Neural cell (in vitro differentiated cells): ENCODE measurements around the gene IAPP. TPM values are rescaled to one million over a fixed set of nuclear protein-coding genes. Genes with fewer than 3 reads are reported as not detected.

Experiments
- H2AFZ ChIP-seq: fragments of 200-600, 300-800 bp; sonication (generic), shearing (Covaris generic); 2 replicates; pipeline ENCODE4 v1.6.0; 2014; ENCODE audit warnings: low read depth, mild to moderate bottlenecking, antibody characterized with exemption, low read length, moderate library complexity
- H3F3A ChIP-seq: fragments of 200-600 bp; shearing (Covaris generic); 2 replicates; pipeline ENCODE4 v1.6.1; 2016; ENCODE audit warnings: mild to moderate bottlenecking, moderate library complexity, mixed read lengths, antibody characterized with exemption, low read length; ENCODE audit not compliant: insufficient read depth, poor library complexity, severe bottlenecking
- H3K27ac ChIP-seq: fragments of 200-600, 300-800 bp; sonication (generic), shearing (Covaris generic); 2 replicates; pipeline ENCODE4 v1.5.1; 2014; ENCODE audit warnings: mild to moderate bottlenecking, low read length, moderate library complexity
- H3K27me3 ChIP-seq: fragments of 300-800, 200-600 bp; sonication (generic), shearing (Covaris generic); 2 replicates; pipeline ENCODE4 v1.6.0; 2014; ENCODE audit warnings: mild to moderate bottlenecking, low read depth, low read length, moderate library complexity; ENCODE audit not compliant: insufficient read depth
- H3K36me3 ChIP-seq: fragments of 300-800, 200-600 bp; sonication (generic), shearing (Covaris generic); 2 replicates; pipeline ENCODE4 v1.5.1; 2014; ENCODE audit warnings: mild to moderate bottlenecking, antibody characterized with exemption, low read length, moderate library complexity; ENCODE audit not compliant: insufficient read depth
- H3K4me2 ChIP-seq: fragments of 300-800, 200-600 bp; sonication (generic), shearing (Covaris generic); 2 replicates; pipeline ENCODE4 v1.6.0; 2014; ENCODE audit warnings: mild to moderate bottlenecking, low read length
- H3K4me3 ChIP-seq: fragments of 300-800, 200-600 bp; sonication (generic), shearing (Covaris generic); 2 replicates; pipeline ENCODE4 v1.5.1; 2014; ENCODE audit warnings: mild to moderate bottlenecking, low read length, moderate library complexity
- H3K79me2 ChIP-seq: fragments of 200-600 bp; shearing (Covaris generic); replicated peaks from 2 replicates; pipeline ENCODE4 v1.6.0; 2014; ENCODE audit warnings: mild to moderate bottlenecking, low read length, moderate library complexity; ENCODE audit not compliant: insufficient read depth
- H3K9ac ChIP-seq: fragments of 300-800, 200-600 bp; sonication (generic), shearing (Covaris generic); 2 replicates; pipeline ENCODE4 v1.6.1; 2016; ENCODE audit warnings: mild to moderate bottlenecking, low read length, mixed read lengths
- H3K9me2 ChIP-seq: fragments of 200-600 bp; shearing (Covaris generic); 2 replicates; pipeline ENCODE4 v1.6.1; 2016; ENCODE audit warnings: mild to moderate bottlenecking, low read length, mixed read lengths; ENCODE audit not compliant: insufficient read depth
- H3K9me3 ChIP-seq: fragments of 200-600, 300-800 bp; sonication (generic), shearing (Covaris generic); 2 replicates; pipeline ENCODE4 v1.6.1; 2016; ENCODE audit warnings: mild to moderate bottlenecking, mixed run types, low read length, moderate library complexity, mixed read lengths
- H4K20me1 ChIP-seq: fragments of 200-600 bp; shearing (Covaris generic); 2 replicates; pipeline ENCODE4 v1.6.1; 2016; ENCODE audit warnings: mild to moderate bottlenecking, mixed run types; ENCODE audit not compliant: insufficient read depth
- CTCF ChIP-seq: fragments of 450-650 bp; IDR thresholded peaks from 2 replicates; pipeline ENCODE4 v1.5.1; 2014; ENCODE audit warnings: antibody characterized with exemption, mild to moderate bottlenecking, moderate library complexity; ENCODE audit not compliant: poor library complexity, severe bottlenecking
- EP300 ChIP-seq: fragments of 450-650 bp; conservative IDR thresholded peaks from 2 replicates; pipeline ENCODE4 v1.6.1; 2014; ENCODE audit warnings: antibody characterized with exemption, mild to moderate bottlenecking, moderate library complexity; ENCODE audit not compliant: poor library complexity, severe bottlenecking
- EZH2 ChIP-seq: fragments of 200-600, 300-800 bp; shearing (Covaris generic), sonication (generic); IDR thresholded peaks from 2 replicates; pipeline ENCODE4 v1.6.1; 2014; ENCODE audit warnings: antibody characterized with exemption, low read length, borderline replicate concordance, mild to moderate bottlenecking; ENCODE audit not compliant: insufficient read depth, poor library complexity, severe bottlenecking
- MXI1 ChIP-seq: fragments of 450-650 bp; conservative IDR thresholded peaks from 2 replicates; pipeline ENCODE4 v1.6.1; 2014; ENCODE audit warnings: antibody characterized with exemption, mild to moderate bottlenecking; ENCODE audit not compliant: poor library complexity, severe bottlenecking
- POLR2AphosphoS5 ChIP-seq: IDR thresholded peaks from 2 replicates; pipeline ENCODE4 v1.6.1; 2012
- RAD21 ChIP-seq: fragments of 450-650 bp; conservative IDR thresholded peaks from 2 replicates; pipeline ENCODE4 v1.6.1; 2014; ENCODE audit warnings: antibody characterized with exemption, mild to moderate bottlenecking, moderate library complexity
- REST ChIP-seq: IDR thresholded peaks from 2 replicates; pipeline ENCODE4 v1.6.1; 2012; ENCODE audit warnings: borderline replicate concordance
- SMC3 ChIP-seq: fragments of 450-650 bp; conservative IDR thresholded peaks from 2 replicates; pipeline ENCODE4 v1.6.1; 2014; ENCODE audit warnings: antibody characterized with exemption, mild to moderate bottlenecking, moderate library complexity; ENCODE audit not compliant: poor library complexity
- TAF1 ChIP-seq: IDR thresholded peaks from 2 replicates; pipeline ENCODE4 v1.6.1; 2012; ENCODE audit warnings: low read depth
- polyA minus RNA-seq: library from RNA; depleted of rRNA, polyadenylated mRNA; stranded (reverse); fragments of >200 nt; gene quantifications from 2 replicates; pipeline ENCODE4 v1.2.3, GENCODE V29; 2014
- polyA plus RNA-seq: library from polyadenylated mRNA; depleted of rRNA; stranded (reverse); fragments of >200 nt; gene quantifications from 2 replicates; pipeline ENCODE4 v1.2.3, GENCODE V29; 2014

The IAPP gene
- not detected in 2 replicates for polyA plus RNA-seq
- polyA minus RNA-seq = not detected in 2 replicates

GRCh38 chr12:21372602-21373001 lies at the start of gene IAPP:
Gene IAPP, plus strand, starts transcription at chr12:21372902. Its CDS starts 450 bp downstream, at chr12:21373352.
- Histone ChIP-seq H3K79me2 (no peaks in the 10 kb centered on the region), H3F3A (no peaks in the 10 kb centered on the region), H3K9me3 (no peaks in the 10 kb centered on the region), H3K9me2 (no peaks in the 10 kb centered on the region), H3K27me3 (no peaks in the 10 kb centered on the region), H3K4me2 (no peak within 1 kb of the TSS), H3K9ac (no peak within 1 kb of the TSS), H3K27ac (no peak within 1 kb of the TSS), H2AFZ (no peak within 1 kb of the TSS), H3K4me3 (no peak within 1 kb of the TSS), H3K36me3 (no peaks in the 10 kb centered on the region), H4K20me1 (no peaks in the 10 kb centered on the region)
- no peak for TF ChIP-seq EZH2
- TF ChIP-seq RAD21 = no peak
- no peak for TF ChIP-seq CTCF
- no peak for TF ChIP-seq REST
- TF ChIP-seq POLR2AphosphoS5 = no peak
- no peak for TF ChIP-seq MXI1
- no peak for TF ChIP-seq TAF1
- no peak for TF ChIP-seq SMC3
- TF ChIP-seq EP300 = no peak

GRCh38 chr12:21323736-21324135 lies 49.0 kb upstream of the IAPP start:
- Histone ChIP-seq H3K4me3 (no peak overlapping the region), H3F3A (no peaks in the 10 kb centered on the region), H3K27me3 (no peaks in the 10 kb centered on the region), H3K9me3 (no peaks in the 10 kb centered on the region), H3K36me3 (no peaks in the 10 kb centered on the region), H2AFZ (no peak overlapping the region), H3K4me2 (no peak overlapping the region), H3K79me2 (no peaks in the 10 kb centered on the region), H4K20me1 (no peaks in the 10 kb centered on the region), H3K27ac (no peak overlapping the region), H3K9me2 (no peaks in the 10 kb centered on the region), H3K9ac (no peak overlapping the region)
- no peak for TF ChIP-seq MXI1
- no peak for TF ChIP-seq TAF1
- no peak for TF ChIP-seq RAD21
- TF ChIP-seq EZH2 = no peak
- no peak for TF ChIP-seq CTCF
- no peak for TF ChIP-seq EP300
- TF ChIP-seq SMC3 = no peak
- TF ChIP-seq REST = no peak
- TF ChIP-seq POLR2AphosphoS5 = no peak
